WERI-Rb-1 (cell line): ENCODE measurements around the gene ALDH9A1.
A peak's percentile ranks its signal among the peaks of the same experiment; 100 is the strongest.
"Not testable (repeated sequence)": the region's sequence is repeated elsewhere in the genome, so short reads cannot be mapped to it uniquely, and the experiment has no call there.

Source experiments
- DNase-seq: peaks from one replicate; pipeline ENCODE4 v3.0.0-alpha.2; 2020
- H3K27ac ChIP-seq: fragments of 250-450 bp; sonication (Bioruptor Pico); 2 replicates; pipeline ENCODE4 v1.5.1; 2020; ENCODE audit warnings: mild to moderate bottlenecking, moderate library complexity
- H3K27me3 ChIP-seq: fragments of 250-450 bp; sonication (Bioruptor Pico); 2 replicates; pipeline ENCODE4 v1.5.1; 2021; ENCODE audit warnings: mild to moderate bottlenecking, low read depth, moderate library complexity; ENCODE audit not compliant: insufficient read depth, severe bottlenecking
- H3K36me3 ChIP-seq: fragments of 250-450 bp; sonication (Bioruptor Pico); 2 replicates; pipeline ENCODE4 v1.5.1; 2020; ENCODE audit warnings: mild to moderate bottlenecking, moderate library complexity
- H3K4me3 ChIP-seq: 2 replicates; pipeline ENCODE4 v1.5.1; 2011; ENCODE audit warnings: low read depth, mild to moderate bottlenecking, control low read depth, low read length
- H3K9me3 ChIP-seq: fragments of 250-450 bp; sonication (Bioruptor Pico); 2 replicates; pipeline ENCODE4 v1.5.1; 2021; ENCODE audit warnings: mild to moderate bottlenecking, moderate library complexity; ENCODE audit not compliant: severe bottlenecking
- TF ChIP-seq, protein P1 (sequence below): IDR thresholded peaks from 2 replicates; pipeline ENCODE4 v1.5.1; 2011; ENCODE audit warnings: low read depth, mild to moderate bottlenecking, control low read depth, inconsistent platforms, low read length

The ALDH9A1 gene

GRCh38 chr1:165683848-165684485 is 14.4 kb downstream of the ALDH9A1 start:
- Histone ChIP-seq H3K36me3 (peaks cover 52% of the 10 kb centered on the region), H3K4me3 (no peak overlapping the region), H3K27me3 (no peaks in the 10 kb centered on the region), H3K27ac (no peak overlapping the region), H3K9me3 (no peaks in the 10 kb centered on the region)
- TF ChIP-seq, protein P1, sequence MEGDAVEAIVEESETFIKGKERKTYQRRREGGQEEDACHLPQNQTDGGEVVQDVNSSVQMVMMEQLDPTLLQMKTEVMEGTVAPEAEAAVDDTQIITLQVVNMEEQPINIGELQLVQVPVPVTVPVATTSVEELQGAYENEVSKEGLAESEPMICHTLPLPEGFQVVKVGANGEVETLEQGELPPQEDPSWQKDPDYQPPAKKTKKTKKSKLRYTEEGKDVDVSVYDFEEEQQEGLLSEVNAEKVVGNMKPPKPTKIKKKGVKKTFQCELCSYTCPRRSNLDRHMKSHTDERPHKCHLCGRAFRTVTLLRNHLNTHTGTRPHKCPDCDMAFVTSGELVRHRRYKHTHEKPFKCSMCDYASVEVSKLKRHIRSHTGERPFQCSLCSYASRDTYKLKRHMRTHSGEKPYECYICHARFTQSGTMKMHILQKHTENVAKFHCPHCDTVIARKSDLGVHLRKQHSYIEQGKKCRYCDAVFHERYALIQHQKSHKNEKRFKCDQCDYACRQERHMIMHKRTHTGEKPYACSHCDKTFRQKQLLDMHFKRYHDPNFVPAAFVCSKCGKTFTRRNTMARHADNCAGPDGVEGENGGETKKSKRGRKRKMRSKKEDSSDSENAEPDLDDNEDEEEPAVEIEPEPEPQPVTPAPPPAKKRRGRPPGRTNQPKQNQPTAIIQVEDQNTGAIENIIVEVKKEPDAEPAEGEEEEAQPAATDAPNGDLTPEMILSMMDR, result no peak
- no peak for DNase-seq

- peaks cover 74% of the 10 kb centered on the region for H3K36me3 ChIP-seq
- not testable (repeated sequence) for H3K27me3 ChIP-seq, DNase-seq
These were observed 17.6 kb downstream of the ALDH9A1 start for GRCh38 chr1:165680773-165681172.

DNA sequence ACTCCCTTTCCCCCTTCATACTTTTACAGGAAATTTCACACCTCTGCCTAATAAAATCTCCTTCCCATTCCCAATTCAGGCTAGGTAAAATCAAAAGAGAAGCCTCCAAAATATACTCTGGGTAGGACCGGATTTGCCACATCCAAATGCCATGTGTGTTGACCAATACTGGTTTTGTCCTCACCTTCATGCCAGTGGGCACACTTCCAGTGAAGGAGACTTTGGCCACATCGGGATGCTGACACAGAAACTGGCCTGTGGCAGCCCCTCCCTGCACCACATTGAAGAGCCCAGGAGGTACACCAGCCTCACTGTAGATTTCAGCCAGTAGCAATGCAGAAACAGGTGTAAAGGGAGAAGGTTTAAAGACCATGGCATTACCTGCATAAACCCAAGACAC is 18.1 kb downstream of the ALDH9A1 start:
- H3K36me3 ChIP-seq, result peaks cover 75% of the 10 kb centered on the region
- H3K4me3 ChIP-seq, result no peak overlapping the region
- H3K27ac ChIP-seq, result no peak overlapping the region
- H3K27me3 ChIP-seq, result no peaks in the 10 kb centered on the region
- H3K9me3 ChIP-seq, result no peaks in the 10 kb centered on the region
- DNase-seq, result no peak
- TF ChIP-seq, protein P1, result no peak

More at GRCh38 chr1:165680773-165681172, 17.6 kb downstream of the ALDH9A1 start:
- not testable (repeated sequence) for H3K9me3 ChIP-seq, H3K27ac ChIP-seq, H3K4me3 ChIP-seq

GRCh38 chr1:165679282-165680036 is 18.9 kb downstream of the ALDH9A1 start:
- no peak overlapping the region for H3K4me3 ChIP-seq
- no peak overlapping the region for H3K27ac ChIP-seq
- no peak for DNase-seq
- H3K9me3 ChIP-seq, result no peaks in the 10 kb centered on the region
- TF ChIP-seq, protein P1, result 0 out of 2 replicates have a peak, but pooled peaks have one; percentile 19
- peaks cover 78% of the 10 kb centered on the region for H3K36me3 ChIP-seq
- no peaks in the 10 kb centered on the region for H3K27me3 ChIP-seq

DNA sequence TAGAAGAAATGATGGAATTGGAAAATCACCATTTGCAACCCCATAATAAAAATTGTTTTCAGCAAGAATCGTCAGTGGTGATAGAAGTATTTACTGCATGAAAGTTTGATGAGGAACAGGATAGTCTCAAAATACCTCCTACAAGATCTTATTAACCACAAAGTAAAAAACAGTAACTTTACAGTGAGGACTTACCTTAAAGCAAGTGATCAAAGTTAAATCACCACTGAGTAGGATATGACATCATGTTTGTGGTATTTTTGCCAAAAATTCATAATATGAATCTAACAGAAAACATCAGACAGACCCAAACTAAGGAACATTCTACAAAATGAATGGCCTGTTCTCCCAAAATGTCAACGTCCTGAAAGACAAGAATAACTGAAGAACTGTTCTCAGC is 19.9 kb downstream of the ALDH9A1 start:
- TF ChIP-seq, protein P1, result no peak
- H3K4me3 ChIP-seq, result no peak overlapping the region
- no peak for DNase-seq
- peaks cover 78% of the 10 kb centered on the region for H3K36me3 ChIP-seq
- H3K27ac ChIP-seq, result no peak overlapping the region
- H3K27me3 ChIP-seq, result no peaks in the 10 kb centered on the region
- no peaks in the 10 kb centered on the region for H3K9me3 ChIP-seq

DNA sequence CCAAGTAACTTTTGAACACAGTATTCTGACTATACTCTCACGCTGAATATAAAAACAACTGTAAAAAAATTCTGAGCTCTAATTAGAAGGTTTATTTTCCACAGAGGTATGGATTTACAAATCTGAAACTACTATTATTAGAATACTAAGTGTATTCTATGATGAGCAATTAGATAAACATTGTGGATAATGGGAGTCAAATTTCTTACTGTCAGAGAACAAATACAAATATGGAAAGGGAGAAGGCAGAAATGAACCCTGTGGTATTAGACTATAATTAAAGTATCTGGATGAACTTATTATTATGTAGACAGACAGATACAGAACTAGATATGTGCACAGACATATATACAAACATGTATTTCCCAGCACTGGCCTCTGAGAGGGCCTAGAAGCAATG is 22.6 kb downstream of the ALDH9A1 start:
- TF ChIP-seq, protein P1, result no peak
- H3K27me3 ChIP-seq, result no peaks in the 10 kb centered on the region
- DNase-seq, result no peak
- no peak overlapping the region for H3K4me3 ChIP-seq
- no peak overlapping the region for H3K27ac ChIP-seq
- peaks cover 65% of the 10 kb centered on the region for H3K36me3 ChIP-seq
- no peaks in the 10 kb centered on the region for H3K9me3 ChIP-seq
